SJCRH30 (cell line): ENCODE results near the gene TOPBP1. TPM values are rescaled to one million over a fixed set of nuclear protein-coding genes. Genes with fewer than 3 reads are reported as not detected.
A peak's percentile ranks its signal among the peaks of the same experiment; 100 is the strongest.

Experiments
- DNase-seq, 2 experiments: peaks; one replicate each; pipeline ENCODE4 v3.0.0-alpha.2; 2015 to 2020
- H3K27ac ChIP-seq: fragments of 250-450 bp; sonication (Bioruptor Pico); 2 replicates; pipeline ENCODE4 v1.5.1; 2020; ENCODE audit warnings: mild to moderate bottlenecking, moderate library complexity
- H3K27me3 ChIP-seq: fragments of 250-450 bp; sonication (Bioruptor Pico); 2 replicates; pipeline ENCODE4 v1.5.1; 2020; ENCODE audit warnings: mild to moderate bottlenecking, moderate library complexity
- H3K36me3 ChIP-seq: fragments of 250-450 bp; sonication (Bioruptor Pico); 2 replicates; pipeline ENCODE4 v1.5.1; 2020; ENCODE audit warnings: mild to moderate bottlenecking, moderate library complexity
- H3K4me1 ChIP-seq: fragments of 250-450 bp; sonication (Bioruptor Pico); 2 replicates; pipeline ENCODE4 v1.5.1; 2020; ENCODE audit warnings: mild to moderate bottlenecking, moderate library complexity
- H3K4me3 ChIP-seq: fragments of 250-450 bp; sonication (Bioruptor Pico); 2 replicates; pipeline ENCODE4 v1.5.1; 2020; ENCODE audit warnings: mild to moderate bottlenecking, moderate library complexity
- H3K9me3 ChIP-seq: fragments of 250-450 bp; sonication (Bioruptor Pico); replicated peaks from 2 replicates; pipeline ENCODE4 v1.5.1; 2020; ENCODE audit warnings: mild to moderate bottlenecking, moderate library complexity
- total RNA-seq: library from RNA; depleted of rRNA; stranded (reverse); fragments of >200 nt; shearing (Covaris generic); gene quantifications from 2 replicates; pipeline ENCODE4 v1.2.3, GENCODE V29; 2014

Gene TOPBP1
- total RNA-seq, 1 experiment from 2014 or later, result 111 TPM

- peak; percentile 30 to 59 for DNase-seq
- peaks cover 24% of the 10 kb centered on the region for H3K36me3 ChIP-seq
- no peaks in the 10 kb centered on the region for H3K9me3 ChIP-seq
- H3K27ac ChIP-seq, result peak overlapping the region; percentile 88
- H3K4me1 ChIP-seq, result 0 out of 2 replicates have a peak, but pooled peaks cover 5% of the 10 kb centered on the region
- H3K4me3 ChIP-seq, result peak overlapping the region; percentile 86
- no peaks in the 10 kb centered on the region for H3K27me3 ChIP-seq
Observed at GRCh38 chr3:133662278-133662651, 524 bp upstream of the TOPBP1 start.

- Histone ChIP-seq H3K4me1 (0 out of 2 replicates have a peak, but pooled peaks cover 5% of the 10 kb centered on the region), H3K27ac (no peak overlapping the region), H3K9me3 (no peaks in the 10 kb centered on the region)
Observed at GRCh38 chr3:133659806-133660205, 1.9 kb downstream of the TOPBP1 start.

GRCh38 chr3:133655731-133656515 is 5.8 kb downstream of the TOPBP1 start:
- H3K4me3 ChIP-seq, result no peak overlapping the region
- H3K36me3 ChIP-seq, result peaks cover 77% of the 10 kb centered on the region
- H3K27me3 ChIP-seq, result no peaks in the 10 kb centered on the region
- H3K4me1 ChIP-seq, result 0 out of 2 replicates have a peak, but pooled peaks cover 5% of the 10 kb centered on the region
- H3K27ac ChIP-seq, result no peak overlapping the region
- no peak for DNase-seq
- H3K9me3 ChIP-seq, result no peaks in the 10 kb centered on the region

More at GRCh38 chr3:133659806-133660205, 1.9 kb downstream of the TOPBP1 start:
- Histone ChIP-seq H3K4me3 (no peak overlapping the region), H3K36me3 (peaks cover 43% of the 10 kb centered on the region), H3K27me3 (no peaks in the 10 kb centered on the region)
- DNase-seq, result no peak

GRCh38 chr3:133649486-133650068 is 12.2 kb downstream of the TOPBP1 start:
- Histone ChIP-seq H3K4me1 (peaks cover 4% of the 10 kb centered on the region; the same call in 1 of the 2 replicates), H3K36me3 (peaks cover 84% of the 10 kb centered on the region), H3K4me3 (no peak overlapping the region), H3K9me3 (no peaks in the 10 kb centered on the region), H3K27ac (no peak overlapping the region), H3K27me3 (no peaks in the 10 kb centered on the region)
- DNase-seq, result no peak

GRCh38 chr3:133644768-133645167 is 17.0 kb downstream of the TOPBP1 start:
- Histone ChIP-seq H3K4me3 (no peak overlapping the region), H3K4me1 (peaks cover 4% of the 10 kb centered on the region; the same call in 1 of the 2 replicates), H3K9me3 (no peaks in the 10 kb centered on the region), H3K27ac (no peak overlapping the region; the same call in 1 of the 2 replicates), H3K27me3 (no peaks in the 10 kb centered on the region), H3K36me3 (peaks cover 87% of the 10 kb centered on the region)
- DNase-seq, result peak; percentile 5 to 45

- Histone ChIP-seq H3K4me3 (no peak overlapping the region), H3K36me3 (peaks cover 87% of the 10 kb centered on the region), H3K27me3 (no peaks in the 10 kb centered on the region), H3K4me1 (peaks cover 4% of the 10 kb centered on the region; the same call in 1 of the 2 replicates), H3K9me3 (no peaks in the 10 kb centered on the region), H3K27ac (no peak overlapping the region)
- DNase-seq, result no peak
Observed at GRCh38 chr3:133643611-133644010, 18.1 kb downstream of the TOPBP1 start.

GRCh38 chr3:133641254-133641653 is 20.5 kb downstream of the TOPBP1 start:
- Histone ChIP-seq H3K27ac (no peak overlapping the region), H3K9me3 (no peaks in the 10 kb centered on the region), H3K36me3 (peaks cover 90% of the 10 kb centered on the region), H3K4me1 (peaks cover 4% of the 10 kb centered on the region; the same call in 1 of the 2 replicates), H3K27me3 (no peaks in the 10 kb centered on the region), H3K4me3 (no peak overlapping the region)
- no peak for DNase-seq

- Histone ChIP-seq H3K4me1 (no peaks in the 10 kb centered on the region), H3K27me3 (no peaks in the 10 kb centered on the region), H3K36me3 (peaks cover 74% of the 10 kb centered on the region), H3K9me3 (no peaks in the 10 kb centered on the region), H3K27ac (no peak overlapping the region), H3K4me3 (no peak overlapping the region)
- no peak for DNase-seq
Observed at GRCh38 chr3:133633439-133633838, 28.3 kb downstream of the TOPBP1 start.

GRCh38 chr3:133629146-133629545 is 32.6 kb downstream of the TOPBP1 start:
- H3K9me3 ChIP-seq, result no peaks in the 10 kb centered on the region
- no peaks in the 10 kb centered on the region for H3K27me3 ChIP-seq
- H3K27ac ChIP-seq, result no peak overlapping the region
- H3K4me3 ChIP-seq, result no peak overlapping the region
- peaks cover 73% of the 10 kb centered on the region for H3K36me3 ChIP-seq
- DNase-seq, result no peak
- no peaks in the 10 kb centered on the region for H3K4me1 ChIP-seq

GRCh38 chr3:133627789-133628188 is 34.0 kb downstream of the TOPBP1 start:
- peaks cover 74% of the 10 kb centered on the region for H3K36me3 ChIP-seq
- no peaks in the 10 kb centered on the region for H3K4me1 ChIP-seq
- H3K27ac ChIP-seq, result no peak overlapping the region
- no peaks in the 10 kb centered on the region for H3K9me3 ChIP-seq
- DNase-seq, result no peak
- no peaks in the 10 kb centered on the region for H3K27me3 ChIP-seq
- H3K4me3 ChIP-seq, result no peak overlapping the region

- no peak for DNase-seq
- peaks cover 85% of the 10 kb centered on the region for H3K36me3 ChIP-seq
- H3K4me3 ChIP-seq, result no peak overlapping the region
Observed at GRCh38 chr3:133620066-133620784, 41.5 kb downstream of the TOPBP1 start.

GRCh38 chr3:133611534-133611933 is 50.2 kb downstream of the TOPBP1 start:
- Histone ChIP-seq H3K9me3 (no peaks in the 10 kb centered on the region), H3K4me3 (no peak overlapping the region), H3K27ac (no peak overlapping the region), H3K27me3 (no peaks in the 10 kb centered on the region; the same call in 1 of the 2 replicates), H3K4me1 (no peaks in the 10 kb centered on the region), H3K36me3 (peaks cover 83% of the 10 kb centered on the region)
- no peak for DNase-seq

More at GRCh38 chr3:133620066-133620784, 41.5 kb downstream of the TOPBP1 start:
- Histone ChIP-seq H3K4me1 (no peaks in the 10 kb centered on the region), H3K27ac (no peak overlapping the region), H3K9me3 (no peaks in the 10 kb centered on the region), H3K27me3 (no peaks in the 10 kb centered on the region)

GRCh38 chr3:133610031-133610430 is 51.7 kb downstream of the TOPBP1 start:
- no peaks in the 10 kb centered on the region for H3K4me1 ChIP-seq
- H3K36me3 ChIP-seq, result peaks cover 77% of the 10 kb centered on the region
- DNase-seq, result no peak
- no peaks in the 10 kb centered on the region for H3K9me3 ChIP-seq
- H3K4me3 ChIP-seq, result no peak overlapping the region
- H3K27ac ChIP-seq, result no peak overlapping the region
- no peaks in the 10 kb centered on the region; the same call in 1 of the 2 replicates for H3K27me3 ChIP-seq

- Histone ChIP-seq H3K27ac (no peak overlapping the region), H3K36me3 (peaks cover 82% of the 10 kb centered on the region), H3K27me3 (no peaks in the 10 kb centered on the region; the same call in 1 of the 2 replicates), H3K4me1 (no peaks in the 10 kb centered on the region), H3K9me3 (no peaks in the 10 kb centered on the region), H3K4me3 (no peak overlapping the region)
- no peak for DNase-seq
Observed at GRCh38 chr3:133608388-133608787, 53.4 kb downstream of the TOPBP1 start.

- H3K27me3 ChIP-seq, result no peaks in the 10 kb centered on the region; the same call in 1 of the 2 replicates
- H3K9me3 ChIP-seq, result no peaks in the 10 kb centered on the region
- H3K4me1 ChIP-seq, result no peaks in the 10 kb centered on the region
- no peak overlapping the region for H3K27ac ChIP-seq
- H3K36me3 ChIP-seq, result peaks cover 86% of the 10 kb centered on the region
- no peak for DNase-seq
- H3K4me3 ChIP-seq, result no peak overlapping the region
Observed at GRCh38 chr3:133607816-133608215, 53.9 kb downstream of the TOPBP1 start.
